Calu3 (cell line): ENCODE data around the gene PIK3R1. TPM values are rescaled to one million over a fixed set of nuclear protein-coding genes. Genes with fewer than 3 reads are reported as not detected.

ENCODE experiments used
- BruUV-seq: library from RNA; stranded (reverse); fragments of 400-500 nt; replicated peaks from 2 replicates; lab custom pipeline; 2021; lab: Mats Ljungman, UMichigan
- CTCF ChIA-PET: fragments of 300-600 bp; sonication (Branson Sonifier 250); formaldehyde crosslinking; loops from one replicate; lab custom pipeline; 2022; ENCODE audit warnings: antibody characterized with exemption; lab: Charles Lee
- DNase-seq: peaks from one replicate; pipeline ENCODE4 v3.0.0; 2022
- H3K27ac Mint-ChIP-seq: one replicate; pipeline ENCODE4 v1.8.0; 2022; ENCODE audit warnings: mixed read lengths; ENCODE audit not compliant: unreplicated experiment
- H3K27me3 Mint-ChIP-seq: one replicate; pipeline ENCODE4 v1.8.0; 2022; ENCODE audit warnings: mixed read lengths; ENCODE audit not compliant: unreplicated experiment
- H3K36me3 Mint-ChIP-seq: one replicate; pipeline ENCODE4 v1.8.0; 2022; ENCODE audit warnings: mild to moderate bottlenecking, moderate library complexity, mixed read lengths; ENCODE audit not compliant: insufficient read depth, unreplicated experiment
- H3K4me1 Mint-ChIP-seq: one replicate; pipeline ENCODE4 v1.8.0; 2022; ENCODE audit warnings: mild to moderate bottlenecking, low read depth, mixed read lengths; ENCODE audit not compliant: unreplicated experiment
- H3K4me3 Mint-ChIP-seq: one replicate; pipeline ENCODE4 v1.8.0; 2022; ENCODE audit warnings: mild to moderate bottlenecking, low read depth, moderate library complexity, mixed read lengths; ENCODE audit not compliant: unreplicated experiment
- H3K9me3 Mint-ChIP-seq: one replicate; pipeline ENCODE4 v1.8.0; 2022; ENCODE audit warnings: low read depth, mixed read lengths; ENCODE audit not compliant: unreplicated experiment
- intact Hi-C: fragments of 100-400 bp; cut with micrococcal nuclease; formaldehyde crosslinking; loops from one replicate; pipeline ENCODE4 v1.10.0; 2022; ENCODE audit not compliant: unreplicated experiment
- total RNA-seq: library from RNA; stranded (reverse); gene quantifications from 2 replicates; pipeline ENCODE4 v1.2.3, GENCODE V29; 2022
- TF ChIP-seq, protein P1 (sequence below): fragments of 200-600 bp; IDR thresholded peaks from one replicate; pipeline ENCODE4 v1.8.0; 2022; ENCODE audit warnings: antibody characterized with exemption; ENCODE audit not compliant: unreplicated experiment

The PIK3R1 gene
- total RNA-seq, 1 experiment from 2014 or later: 74.8 TPM

DNA sequence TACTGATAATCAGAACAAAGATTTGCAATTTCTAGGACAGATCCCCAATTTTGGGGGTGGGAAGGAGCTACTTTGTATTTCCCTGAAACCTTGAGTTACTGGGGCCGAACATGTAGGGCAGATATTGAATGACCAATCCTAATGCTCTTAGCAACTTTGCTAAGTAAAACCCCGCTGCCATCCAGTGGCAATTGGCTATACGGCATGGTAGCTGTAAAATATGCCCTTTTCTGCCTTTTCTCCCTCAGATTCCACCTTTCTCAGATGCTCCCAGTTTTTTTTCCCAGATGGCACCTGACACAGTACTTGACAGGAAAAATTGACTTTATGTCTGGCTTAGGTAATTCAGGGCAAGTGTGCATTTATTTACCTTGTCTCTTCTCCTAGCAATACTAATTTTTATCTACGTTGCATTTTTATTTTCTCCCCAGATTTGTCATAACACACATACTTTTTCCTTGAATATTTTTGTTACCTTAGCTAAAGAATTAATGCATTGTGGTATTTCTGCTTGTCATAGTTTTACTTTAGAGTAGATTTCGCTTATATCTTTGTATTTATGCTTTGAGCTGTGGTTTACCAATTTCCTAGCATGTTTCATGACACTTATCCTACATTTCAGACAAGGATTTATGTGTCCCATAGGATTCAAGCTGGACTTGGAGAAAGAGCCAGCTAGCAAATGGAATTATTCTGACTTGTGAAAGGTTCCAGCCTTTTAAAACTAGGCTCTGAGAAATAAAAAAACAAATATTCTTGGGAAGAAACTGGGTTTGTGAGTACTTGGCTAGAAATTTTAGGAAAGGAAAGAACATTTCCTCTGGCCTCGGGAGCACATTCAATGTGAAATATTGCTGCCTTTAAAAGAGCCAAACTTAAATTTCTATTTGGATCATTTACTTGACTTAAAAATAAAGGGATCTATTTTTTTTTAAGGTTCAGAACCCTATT is 37.4 kb downstream of the PIK3R1 start:
- intact Hi-C loops: loop anchor here (1.0 to 10.0 kb wide), 5 partner anchors 438 to 1007 kb away; no protein-coding TSS in a partner anchor
- CTCF ChIA-PET: interaction anchor here (0.6 to 2.2 kb wide), 6 partner anchors 19 to 1046 kb away, joined by 3 to 13 read pairs (median 4); no protein-coding TSS in a partner anchor
- peaks cover 62% of the 10 kb centered on the region for H3K4me1 Mint-ChIP-seq
- H3K4me3 Mint-ChIP-seq: no peak overlapping the region
- BruUV-seq: no TSS peak
- peak; percentile 67 for DNase-seq
- TF ChIP-seq, protein P1, sequence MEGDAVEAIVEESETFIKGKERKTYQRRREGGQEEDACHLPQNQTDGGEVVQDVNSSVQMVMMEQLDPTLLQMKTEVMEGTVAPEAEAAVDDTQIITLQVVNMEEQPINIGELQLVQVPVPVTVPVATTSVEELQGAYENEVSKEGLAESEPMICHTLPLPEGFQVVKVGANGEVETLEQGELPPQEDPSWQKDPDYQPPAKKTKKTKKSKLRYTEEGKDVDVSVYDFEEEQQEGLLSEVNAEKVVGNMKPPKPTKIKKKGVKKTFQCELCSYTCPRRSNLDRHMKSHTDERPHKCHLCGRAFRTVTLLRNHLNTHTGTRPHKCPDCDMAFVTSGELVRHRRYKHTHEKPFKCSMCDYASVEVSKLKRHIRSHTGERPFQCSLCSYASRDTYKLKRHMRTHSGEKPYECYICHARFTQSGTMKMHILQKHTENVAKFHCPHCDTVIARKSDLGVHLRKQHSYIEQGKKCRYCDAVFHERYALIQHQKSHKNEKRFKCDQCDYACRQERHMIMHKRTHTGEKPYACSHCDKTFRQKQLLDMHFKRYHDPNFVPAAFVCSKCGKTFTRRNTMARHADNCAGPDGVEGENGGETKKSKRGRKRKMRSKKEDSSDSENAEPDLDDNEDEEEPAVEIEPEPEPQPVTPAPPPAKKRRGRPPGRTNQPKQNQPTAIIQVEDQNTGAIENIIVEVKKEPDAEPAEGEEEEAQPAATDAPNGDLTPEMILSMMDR: peak; percentile 49
- H3K27ac Mint-ChIP-seq: no peak overlapping the region
- H3K36me3 Mint-ChIP-seq: peaks cover 17% of the 10 kb centered on the region
- no peaks in the 10 kb centered on the region for H3K27me3 Mint-ChIP-seq
- no peaks in the 10 kb centered on the region for H3K9me3 Mint-ChIP-seq

DNA sequence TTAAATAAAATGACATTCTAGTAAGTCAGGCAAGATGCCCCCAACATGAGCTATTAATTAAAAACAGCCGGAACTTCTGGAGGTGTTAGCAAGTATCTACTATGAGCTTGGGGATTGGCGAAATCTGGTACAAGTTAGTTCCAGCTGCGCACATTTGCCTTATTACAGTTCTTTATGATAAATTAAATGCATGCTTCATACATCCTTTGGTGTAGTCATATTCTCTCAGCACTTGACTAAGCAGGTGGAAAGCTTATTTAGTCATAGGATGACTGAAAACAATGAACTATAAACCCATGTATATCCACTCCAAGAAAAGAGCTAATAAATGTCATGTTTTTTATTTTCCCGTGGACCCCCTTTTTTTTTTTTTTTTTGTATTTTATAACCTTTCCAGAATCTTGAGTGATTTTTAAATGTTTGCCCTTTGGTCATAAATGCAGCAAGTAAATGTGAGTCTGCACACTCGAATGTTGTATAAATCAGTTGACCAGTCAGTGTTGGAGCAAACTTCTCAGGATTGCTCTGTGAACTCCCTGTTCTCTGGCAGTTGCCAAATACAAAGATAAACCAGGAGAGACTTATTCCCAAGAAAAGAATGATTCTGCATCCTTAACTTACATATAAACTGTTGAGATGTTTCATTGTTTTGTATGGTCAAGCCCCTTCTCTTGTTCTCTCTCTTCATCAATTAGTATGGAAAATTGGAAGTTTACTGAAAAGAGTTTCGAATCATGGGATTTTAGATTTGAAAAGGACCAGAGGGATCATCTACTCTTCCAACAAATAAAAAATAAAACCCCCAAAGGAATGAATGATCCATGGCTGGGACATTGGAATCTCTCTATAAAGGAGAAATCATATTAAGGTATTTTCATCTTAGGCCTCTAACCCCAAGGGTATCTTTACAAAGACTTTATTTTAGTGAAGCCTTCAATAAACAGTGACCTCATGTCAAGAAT is 38.3 kb downstream of the PIK3R1 start:
- DNase-seq: no peak
- intact Hi-C loops: loop anchor here (5.0 to 10.0 kb wide), 4 partner anchors 439 to 937 kb away; no protein-coding TSS in a partner anchor

DNA sequence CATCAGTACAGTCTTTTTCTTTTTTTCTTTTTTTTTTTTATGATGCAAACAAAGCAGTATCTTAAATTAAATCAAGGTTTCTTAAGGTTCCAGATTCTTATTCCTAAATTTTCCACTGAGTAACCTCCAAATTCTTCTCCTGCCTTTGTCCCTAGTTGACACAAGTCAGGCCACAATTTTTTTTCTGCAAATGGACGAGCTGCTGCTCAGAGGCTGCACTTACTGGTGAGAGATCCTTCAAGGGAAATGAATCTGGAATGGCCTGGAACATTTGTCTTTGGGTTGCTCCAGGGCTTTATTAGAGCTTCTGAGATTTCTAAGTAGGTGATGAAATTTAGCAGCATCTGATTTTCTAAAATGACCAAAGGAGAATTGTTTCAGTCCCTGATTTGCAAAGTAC is 39.3 kb downstream of the PIK3R1 start:
- Mint-ChIP-seq H3K27ac (no peak overlapping the region), H3K9me3 (no peaks in the 10 kb centered on the region), H3K27me3 (no peaks in the 10 kb centered on the region), H3K4me1 (peaks cover 45% of the 10 kb centered on the region), H3K36me3 (peaks cover 17% of the 10 kb centered on the region), H3K4me3 (no peak overlapping the region)
- CTCF ChIA-PET: interaction anchor here (1.7 kb wide), 1 partner anchor 1009 kb away, joined by 4 read pairs; no protein-coding TSS in a partner anchor
- TF ChIP-seq, protein P1: no peak
- intact Hi-C loops: loop anchor here (5.0 to 10.0 kb wide), 4 partner anchors 440 to 938 kb away; no protein-coding TSS in a partner anchor
- no peak for DNase-seq
- BruUV-seq: no TSS peak

More for the DNA sequence above, 38.3 kb downstream of the PIK3R1 start:
- BruUV-seq: no TSS peak
- Mint-ChIP-seq H3K27me3 (no peaks in the 10 kb centered on the region), H3K4me1 (peaks cover 54% of the 10 kb centered on the region), H3K9me3 (no peaks in the 10 kb centered on the region), H3K27ac (no peak overlapping the region), H3K36me3 (peaks cover 17% of the 10 kb centered on the region), H3K4me3 (no peak overlapping the region)
- TF ChIP-seq, protein P1: no peak
- CTCF ChIA-PET: interaction anchor here (1.5 to 2.2 kb wide), 3 partner anchors 29 to 1009 kb away, joined by 4 to 13 read pairs (median 4); no protein-coding TSS in a partner anchor
